Activated naive CD8-positive, alpha-beta T cell treated with anti-CD3 and anti-CD28 coated beads, Interleukin-2, amount 50 U/mL, for 24 hours (primary cell): ENCODE data around the gene TXNDC15.
A peak's percentile ranks its signal among the peaks of the same experiment; 100 is the strongest.
"Not testable (repeated sequence)": the region's sequence is repeated elsewhere in the genome, so short reads cannot be mapped to it uniquely, and the experiment has no call there.

Experiments used
- ATAC-seq: fragments of 150-1000 bp; cut with Tn5 transposase; one replicate; pipeline ENCODE4 v1.10.0; 2021
- DNase-seq: peaks from one replicate; pipeline ENCODE4 v3.0.0; 2021
- H3K27ac Mint-ChIP-seq: one replicate; pipeline ENCODE4 v1.8.0; 2021; ENCODE audit warnings: mild to moderate bottlenecking, mixed read lengths
- H3K27me3 Mint-ChIP-seq: one replicate; pipeline ENCODE4 v1.8.0; 2021; ENCODE audit warnings: mixed read lengths
- H3K36me3 Mint-ChIP-seq: one replicate; pipeline ENCODE4 v1.8.0; 2021; ENCODE audit warnings: low read depth, mixed read lengths
- H3K4me1 Mint-ChIP-seq: one replicate; pipeline ENCODE4 v1.8.0; 2021; ENCODE audit warnings: mixed read lengths
- H3K4me3 Mint-ChIP-seq: one replicate; pipeline ENCODE4 v1.8.0; 2021; ENCODE audit warnings: mild to moderate bottlenecking, moderate library complexity, mixed read lengths
- H3K9me3 Mint-ChIP-seq: one replicate; pipeline ENCODE4 v1.8.0; 2021; ENCODE audit warnings: mixed read lengths

TXNDC15 gene, protein sequence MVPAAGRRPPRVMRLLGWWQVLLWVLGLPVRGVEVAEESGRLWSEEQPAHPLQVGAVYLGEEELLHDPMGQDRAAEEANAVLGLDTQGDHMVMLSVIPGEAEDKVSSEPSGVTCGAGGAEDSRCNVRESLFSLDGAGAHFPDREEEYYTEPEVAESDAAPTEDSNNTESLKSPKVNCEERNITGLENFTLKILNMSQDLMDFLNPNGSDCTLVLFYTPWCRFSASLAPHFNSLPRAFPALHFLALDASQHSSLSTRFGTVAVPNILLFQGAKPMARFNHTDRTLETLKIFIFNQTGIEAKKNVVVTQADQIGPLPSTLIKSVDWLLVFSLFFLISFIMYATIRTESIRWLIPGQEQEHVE

DNA sequence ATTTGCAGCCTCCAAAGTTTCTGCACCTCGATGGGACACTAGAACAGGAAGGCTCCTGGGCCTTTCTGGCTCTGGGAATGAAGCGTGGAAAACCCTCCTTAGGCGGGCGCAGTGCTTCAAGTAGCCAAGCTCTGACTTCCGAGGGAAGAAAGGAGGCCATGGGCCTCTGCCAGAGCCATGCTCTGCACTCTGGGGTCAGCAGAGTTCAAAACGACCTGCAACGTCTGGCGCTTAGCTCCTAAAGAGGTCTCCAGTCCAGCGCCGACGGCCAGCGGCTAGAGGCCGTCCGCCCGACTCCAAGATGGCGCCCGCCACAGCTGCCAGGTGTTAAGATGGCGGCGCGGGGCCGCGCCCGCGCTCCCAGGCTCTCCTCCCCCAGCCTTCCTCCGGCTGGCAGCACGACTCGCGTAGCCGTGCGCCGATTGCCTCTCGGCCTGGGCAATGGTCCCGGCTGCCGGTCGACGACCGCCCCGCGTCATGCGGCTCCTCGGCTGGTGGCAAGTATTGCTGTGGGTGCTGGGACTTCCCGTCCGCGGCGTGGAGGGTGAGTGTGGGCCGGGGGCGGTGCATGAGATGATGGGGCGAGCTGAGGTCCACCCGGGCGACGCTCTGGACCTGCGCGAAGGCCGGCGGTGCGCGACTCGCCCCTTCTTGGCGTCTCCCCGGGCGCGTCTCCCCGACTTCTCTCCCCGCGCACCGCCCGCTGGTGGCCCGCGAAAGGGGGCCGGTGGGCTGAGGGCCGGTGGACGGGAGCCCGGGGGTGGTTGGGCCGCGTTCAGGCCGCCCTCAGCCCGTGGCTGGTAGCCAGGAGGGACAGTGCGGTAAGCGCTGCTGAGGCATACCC lies at the start of gene TXNDC15:
Gene TXNDC15, plus strand, starts transcription at position 385 of the 844 bp plus-strand sequence. Its CDS starts 57 bp downstream, at position 442.
- Mint-ChIP-seq H3K9me3 (no peaks in the 10 kb centered on the region), H3K4me3 (peak within 1 kb of the TSS; percentile 90), H3K36me3 (peaks cover 8% of the 10 kb centered on the region), H3K27me3 (no peaks in the 10 kb centered on the region), H3K27ac (peak within 1 kb of the TSS; percentile 95), H3K4me1 (peaks cover 27% of the 10 kb centered on the region)
- ATAC-seq = peak; percentile 78
- DNase-seq = peak; percentile 82

DNA sequence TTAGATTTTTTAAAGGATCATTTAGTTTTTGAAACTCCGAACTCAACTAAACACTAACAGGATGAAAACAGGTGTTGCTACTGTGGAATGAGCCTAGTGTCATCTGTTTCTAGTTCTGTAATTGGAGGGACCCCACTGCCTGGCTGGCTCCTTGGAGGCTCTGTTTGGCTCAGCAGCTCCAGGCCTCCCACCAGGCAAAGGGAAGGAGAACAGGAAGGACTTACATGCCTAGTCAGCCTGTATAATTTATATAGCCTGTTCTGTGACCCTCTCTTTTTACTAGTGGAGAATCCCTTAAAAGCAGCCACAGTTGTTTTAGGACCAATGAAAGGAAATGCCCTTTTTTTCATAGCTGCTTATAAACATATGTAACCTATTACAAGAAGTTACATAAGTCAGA lies 49.5 kb upstream of the TXNDC15 start:
- Mint-ChIP-seq H3K36me3 (peaks cover 54% of the 10 kb centered on the region), H3K27me3 (no peaks in the 10 kb centered on the region), H3K9me3 (no peaks in the 10 kb centered on the region), H3K4me3 (no peak overlapping the region), H3K27ac (no peak overlapping the region), H3K4me1 (no peaks in the 10 kb centered on the region)
- ATAC-seq = no peak
- DNase-seq = no peak

DNA sequence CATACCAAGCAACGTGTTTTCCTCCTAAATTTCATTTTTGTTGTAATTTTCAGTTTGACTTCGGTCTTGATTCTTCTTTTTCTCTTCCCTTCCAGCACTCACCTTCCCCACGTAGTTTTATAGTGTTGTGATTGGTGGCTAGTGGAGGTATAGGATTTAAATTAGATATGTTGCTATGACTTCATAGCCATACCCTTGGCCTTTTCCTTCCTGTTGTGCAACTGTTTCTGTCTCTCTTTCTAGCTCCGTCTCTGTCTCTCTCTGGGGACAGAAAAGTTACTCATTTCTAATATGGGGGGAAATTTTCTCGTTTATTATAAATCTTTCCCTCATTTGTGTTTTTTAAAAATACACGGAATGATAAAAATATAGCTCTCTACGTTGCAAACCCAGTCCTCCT lies 49.0 kb upstream of the TXNDC15 start:
- H3K36me3 Mint-ChIP-seq = peaks cover 52% of the 10 kb centered on the region
- ATAC-seq = no peak

DNA sequence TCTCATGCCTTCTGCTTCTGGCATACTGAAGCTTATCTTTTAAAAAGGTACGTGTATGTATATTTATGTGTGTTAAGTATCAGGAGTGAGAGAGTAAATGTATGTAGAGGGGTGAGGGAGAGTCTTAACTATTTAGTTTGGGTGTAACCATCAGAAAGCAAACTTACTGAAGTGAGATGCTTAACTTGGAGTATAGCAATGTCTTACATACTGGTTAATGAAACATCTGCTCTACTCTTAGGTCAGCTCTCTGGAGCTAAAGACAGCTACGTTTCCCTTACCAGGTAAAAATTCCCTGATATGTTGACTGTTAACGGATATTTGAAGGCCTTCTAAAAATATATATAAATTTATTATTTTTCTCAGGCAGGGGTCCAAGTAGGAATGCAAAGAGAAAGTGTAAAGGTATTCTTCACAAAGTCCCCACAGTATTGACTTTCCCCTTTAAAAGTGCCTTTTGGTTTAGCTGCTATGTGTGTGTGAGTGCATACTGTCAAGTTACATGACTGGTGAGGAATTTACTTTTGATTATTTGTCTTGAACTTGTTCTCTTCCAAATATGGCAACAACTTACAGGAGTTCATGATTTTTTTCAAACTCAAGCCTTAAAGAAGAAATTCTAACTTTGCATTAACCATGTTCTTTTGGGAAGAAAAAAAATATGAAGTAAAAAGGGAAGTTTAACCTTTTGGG lies 40.7 kb upstream of the TXNDC15 start:
- Mint-ChIP-seq H3K27ac (no peak overlapping the region), H3K27me3 (no peaks in the 10 kb centered on the region), H3K36me3 (peaks cover 15% of the 10 kb centered on the region), H3K4me3 (no peak overlapping the region), H3K4me1 (no peaks in the 10 kb centered on the region), H3K9me3 (no peaks in the 10 kb centered on the region)
- ATAC-seq = no peak
- no peak for DNase-seq

More for the DNA sequence above, 49.0 kb upstream of the TXNDC15 start:
- Mint-ChIP-seq H3K27me3 (no peaks in the 10 kb centered on the region), H3K27ac (no peak overlapping the region), H3K4me3 (no peak overlapping the region), H3K4me1 (no peaks in the 10 kb centered on the region), H3K9me3 (no peaks in the 10 kb centered on the region)
- no peak for DNase-seq

GRCh38 chr5:134835623-134836022 lies 38.5 kb upstream of the TXNDC15 start:
- H3K4me1 Mint-ChIP-seq = no peaks in the 10 kb centered on the region
- no peaks in the 10 kb centered on the region for H3K27me3 Mint-ChIP-seq
- H3K27ac Mint-ChIP-seq = no peak overlapping the region

DNA sequence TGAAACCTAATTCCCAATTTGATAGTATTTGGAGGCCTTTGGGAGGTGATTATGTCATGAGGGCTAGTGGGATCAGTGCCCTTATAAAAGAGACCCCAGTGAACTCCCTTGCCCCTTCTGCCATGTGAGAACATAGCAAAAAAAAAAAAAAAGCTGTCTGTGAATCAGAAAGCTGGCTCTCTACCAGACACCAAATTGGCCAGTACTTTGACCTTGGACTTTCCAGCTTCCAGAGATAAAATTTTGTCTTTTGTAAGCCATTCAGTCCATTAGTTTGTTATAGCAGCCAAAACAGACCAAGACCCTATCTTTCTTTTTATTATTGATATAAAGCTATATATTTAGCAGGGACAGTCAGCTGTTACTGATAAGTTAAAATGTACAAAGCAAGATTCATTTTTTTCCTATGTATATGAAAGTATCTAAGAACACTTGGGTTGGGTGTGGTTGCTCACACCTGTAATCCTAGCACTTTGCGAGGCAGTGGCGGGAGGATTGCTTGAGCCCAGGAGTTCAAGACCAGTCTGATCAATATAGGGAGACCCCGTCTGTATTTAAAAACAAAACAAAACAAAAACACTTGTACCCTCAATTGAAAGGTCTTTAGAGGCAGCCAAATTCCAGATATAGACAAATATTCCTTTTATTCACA lies 36.5 kb upstream of the TXNDC15 start:
- ATAC-seq (no peak), DNase-seq (no peak)
- Mint-ChIP-seq H3K27me3 (no peaks in the 10 kb centered on the region), H3K36me3 (peaks cover 24% of the 10 kb centered on the region), H3K4me3 (no peak overlapping the region), H3K27ac (no peak overlapping the region), H3K4me1 (peaks cover 2% of the 10 kb centered on the region), H3K9me3 (no peaks in the 10 kb centered on the region)

More at GRCh38 chr5:134835623-134836022, 38.5 kb upstream of the TXNDC15 start:
- Mint-ChIP-seq H3K9me3 (no peaks in the 10 kb centered on the region), H3K36me3 (peaks cover 25% of the 10 kb centered on the region), H3K4me3 (no peak overlapping the region)
- ATAC-seq (no peak), DNase-seq (no peak)

- not testable (repeated sequence) for H3K9me3 Mint-ChIP-seq, H3K4me1 Mint-ChIP-seq, H3K4me3 Mint-ChIP-seq, ATAC-seq, H3K27me3 Mint-ChIP-seq, DNase-seq, H3K27ac Mint-ChIP-seq
- peaks cover 25% of the 10 kb centered on the region for H3K36me3 Mint-ChIP-seq
These were observed 35.8 kb upstream of the TXNDC15 start for GRCh38 chr5:134838361-134838760.

DNA sequence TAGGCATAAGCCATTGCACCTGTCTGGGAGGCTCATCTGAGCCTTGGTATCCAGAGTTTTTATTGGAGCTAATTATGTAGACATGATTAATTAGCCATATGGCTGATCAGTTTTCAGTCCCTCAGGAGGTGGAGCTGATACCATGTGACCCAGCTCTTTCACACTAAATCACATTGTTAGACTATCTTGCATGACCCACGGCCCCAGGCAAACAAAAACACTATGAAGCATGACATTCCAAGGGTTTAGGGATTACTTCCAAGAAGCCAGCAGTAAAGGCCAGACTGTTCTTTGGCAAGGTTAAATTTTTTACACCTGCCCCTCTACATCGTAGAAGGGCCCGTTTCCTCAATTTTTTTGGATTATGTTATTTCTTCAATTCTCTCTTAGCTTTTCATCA lies 33.4 kb upstream of the TXNDC15 start:
- no peaks in the 10 kb centered on the region for H3K9me3 Mint-ChIP-seq
- no peak overlapping the region for H3K27ac Mint-ChIP-seq
- peaks cover 20% of the 10 kb centered on the region for H3K36me3 Mint-ChIP-seq
- DNase-seq = no peak
- H3K4me1 Mint-ChIP-seq = peaks cover 12% of the 10 kb centered on the region
- ATAC-seq = no peak
- no peaks in the 10 kb centered on the region for H3K27me3 Mint-ChIP-seq
- H3K4me3 Mint-ChIP-seq = no peak overlapping the region

DNA sequence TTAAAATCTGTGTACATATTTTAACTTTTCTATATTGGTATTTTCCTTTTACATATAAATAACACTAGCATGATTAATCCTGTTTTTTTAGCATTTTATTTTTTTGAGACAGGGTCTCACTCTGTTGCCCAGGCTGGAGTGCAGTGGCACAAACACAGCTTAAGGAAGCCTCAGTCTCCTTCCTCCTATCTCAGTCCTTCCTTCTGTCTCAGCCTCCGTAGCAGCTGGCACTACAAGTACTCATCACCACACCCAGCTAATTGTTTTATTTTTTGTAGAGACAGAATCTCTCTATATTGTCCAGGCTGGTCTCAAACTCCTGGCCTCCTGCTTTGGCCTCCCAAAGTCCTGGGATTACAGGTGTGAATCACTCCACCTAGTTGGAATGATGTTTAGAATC lies 29.9 kb upstream of the TXNDC15 start:
- Mint-ChIP-seq H3K9me3 (no peaks in the 10 kb centered on the region), H3K4me1 (peaks cover 28% of the 10 kb centered on the region), H3K27me3 (no peaks in the 10 kb centered on the region), H3K4me3 (no peak overlapping the region), H3K27ac (no peak overlapping the region), H3K36me3 (peaks cover 25% of the 10 kb centered on the region)
- DNase-seq = no peak
- no peak for ATAC-seq

- Mint-ChIP-seq H3K27ac (peak overlapping the region; percentile 95), H3K27me3 (no peaks in the 10 kb centered on the region), H3K4me1 (peaks cover 37% of the 10 kb centered on the region), H3K9me3 (no peaks in the 10 kb centered on the region), H3K4me3 (peak overlapping the region; percentile 94), H3K36me3 (peaks cover 25% of the 10 kb centered on the region)
- DNase-seq = no peak
- ATAC-seq = no peak
These were observed 28.8 kb upstream of the TXNDC15 start for GRCh38 chr5:134845335-134845851.

- Mint-ChIP-seq H3K4me3 (peak within 1 kb of the TSS; percentile 94), H3K27ac (peak within 1 kb of the TSS; percentile 95), H3K27me3 (no peaks in the 10 kb centered on the region), H3K9me3 (no peaks in the 10 kb centered on the region), H3K4me1 (peaks cover 40% of the 10 kb centered on the region), H3K36me3 (peaks cover 22% of the 10 kb centered on the region)
- peak; percentile 92 for DNase-seq
- peak; percentile 96 for ATAC-seq
These were observed 28.1 kb upstream of the TXNDC15 start, which contains the start of gene C5orf24 for GRCh38 chr5:134845852-134846640. TSS of gene C5orf24 (plus strand) at chr5:134845968. CDS start at chr5:134854901, 8,933 bp downstream.

DNA sequence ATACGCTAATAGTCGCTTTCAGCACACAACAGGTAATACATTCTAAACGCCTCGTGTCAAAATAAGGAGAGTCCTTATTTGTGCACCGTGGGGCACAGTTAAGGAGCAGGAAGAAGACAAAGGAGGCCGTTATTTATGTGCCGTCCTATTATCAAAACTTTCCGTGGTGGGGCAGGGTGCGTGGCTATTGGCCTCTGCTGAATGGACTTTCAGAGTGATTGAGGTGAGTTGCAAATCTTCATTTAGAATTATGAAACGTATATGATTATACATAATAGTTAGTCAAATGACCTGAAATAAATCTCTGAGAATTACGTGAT lies 27.6 kb upstream of the TXNDC15 start:
- Mint-ChIP-seq H3K27ac (peak overlapping the region; percentile 95), H3K4me1 (peaks cover 46% of the 10 kb centered on the region), H3K4me3 (peak overlapping the region; percentile 94), H3K36me3 (peaks cover 24% of the 10 kb centered on the region), H3K9me3 (no peaks in the 10 kb centered on the region), H3K27me3 (no peaks in the 10 kb centered on the region)
- peak; percentile 31 for DNase-seq
- ATAC-seq = peak; percentile 6

GRCh38 chr5:134849434-134849933 lies 24.7 kb upstream of the TXNDC15 start:
- not testable (repeated sequence) for H3K27ac Mint-ChIP-seq

More at GRCh38 chr5:134849434-134849933, 24.7 kb upstream of the TXNDC15 start:
- H3K9me3 Mint-ChIP-seq, H3K27me3 Mint-ChIP-seq, H3K4me3 Mint-ChIP-seq, DNase-seq, ATAC-seq: not testable (repeated sequence)
- peaks cover 56% of the 10 kb centered on the region for H3K4me1 Mint-ChIP-seq
- H3K36me3 Mint-ChIP-seq = peaks cover 30% of the 10 kb centered on the region
